Lower lobe of right lung (tissue), 2 donors: ENCODE measurements around the gene BRINP2. TPM values are rescaled to one million over a fixed set of nuclear protein-coding genes. Genes with fewer than 3 reads are reported as not detected.

Source experiments
- ATAC-seq, 2 donors: fragments of 200-7000 bp; cut with Tn5 transposase; one replicate each; pipeline ENCODE4 v1.9.1; 2020 to 2022; ENCODE audit warnings: mild to moderate bottlenecking in 2 of 2, moderate library complexity in 2 of 2
- DNase-seq: peaks from one replicate; pipeline ENCODE4 v3.0.0-alpha.2; 2020
- H3K27ac ChIP-seq: fragments of 200-600 bp; one replicate; pipeline ENCODE4 v1.8.0; 2022
- H3K27me3 ChIP-seq: fragments of 200-600 bp; one replicate; pipeline ENCODE4 v1.8.0; 2022; ENCODE audit warnings: low read depth
- H3K36me3 ChIP-seq: fragments of 200-600 bp; one replicate; pipeline ENCODE4 v1.8.0; 2022; ENCODE audit warnings: mild to moderate bottlenecking
- H3K4me1 ChIP-seq: fragments of 200-600 bp; one replicate; pipeline ENCODE4 v1.8.0; 2022
- H3K4me3 ChIP-seq: fragments of 200-600 bp; one replicate; pipeline ENCODE4 v1.8.0; 2022; ENCODE audit warnings: mild to moderate bottlenecking
- H3K9me3 ChIP-seq: fragments of 200-600 bp; one replicate; pipeline ENCODE4 v1.8.0; 2022
- CTCF ChIP-seq: fragments of 200-600 bp; IDR thresholded peaks from one replicate; pipeline ENCODE4 v1.8.0; 2022; ENCODE audit warnings: antibody characterized with exemption, mild to moderate bottlenecking
- intact Hi-C: fragments of 100-400 bp; cut with DNase I; formaldehyde crosslinking; loops from one replicate; pipeline ENCODE4 v1.11.0; 2022
- total RNA-seq: library from RNA; stranded (reverse); fragmentation: NEBNext Ultra II Directional; extraction: Animal tissue kit (Norgen Biotek cat#: 25700); gene quantifications from one replicate; pipeline ENCODE4 v1.2.1, GENCODE V29; 2021
- donor health status: DM: no; HTN: yes; CAD: no; lungs with severe emphysema.

The BRINP2 gene
- total RNA-seq, 1 donor from 2014 or later: not detected

GRCh38 chr1:177281901-177282300 is 111.1 kb downstream of the BRINP2 start:
- H3K4me1 ChIP-seq: no peaks in the 10 kb centered on the region
- intact Hi-C loops: no loop called here
- H3K36me3 ChIP-seq: no peaks in the 10 kb centered on the region
- no peak overlapping the region for H3K4me3 ChIP-seq
- TF ChIP-seq CTCF: no peak
- DNase-seq (no peak), ATAC-seq (no peak)
- no peak overlapping the region for H3K27ac ChIP-seq
- no peaks in the 10 kb centered on the region for H3K9me3 ChIP-seq
- H3K27me3 ChIP-seq: no peaks in the 10 kb centered on the region

GRCh38 chr1:177282976-177283375 is 112.2 kb downstream of the BRINP2 start:
- intact Hi-C loops: no loop called here
- H3K27me3 ChIP-seq: no peaks in the 10 kb centered on the region
- H3K4me3 ChIP-seq: no peak overlapping the region
- no peaks in the 10 kb centered on the region for H3K9me3 ChIP-seq
- no peaks in the 10 kb centered on the region for H3K4me1 ChIP-seq
- DNase-seq (no peak), ATAC-seq (no peak)
- no peak for TF ChIP-seq CTCF
- H3K36me3 ChIP-seq: no peaks in the 10 kb centered on the region
- H3K27ac ChIP-seq: no peak overlapping the region

GRCh38 chr1:177283380-177283779 is 112.6 kb downstream of the BRINP2 start:
- Histone ChIP-seq H3K4me1 (no peaks in the 10 kb centered on the region), H3K36me3 (no peaks in the 10 kb centered on the region), H3K27me3 (no peaks in the 10 kb centered on the region), H3K4me3 (no peak overlapping the region), H3K9me3 (no peaks in the 10 kb centered on the region), H3K27ac (no peak overlapping the region)
- no peak for TF ChIP-seq CTCF
- intact Hi-C loops: no loop called here
- no peak for DNase-seq
- ATAC-seq: no peak

GRCh38 chr1:177286396-177286795 is 115.6 kb downstream of the BRINP2 start:
- ATAC-seq: peak in 1 of 2 donors; percentile 55
- TF ChIP-seq CTCF: no peak
- Histone ChIP-seq H3K36me3 (no peaks in the 10 kb centered on the region), H3K4me3 (no peak overlapping the region), H3K4me1 (no peaks in the 10 kb centered on the region), H3K27me3 (no peaks in the 10 kb centered on the region), H3K9me3 (no peaks in the 10 kb centered on the region), H3K27ac (no peak overlapping the region)
- DNase-seq: no peak
- intact Hi-C loops: no loop called here

GRCh38 chr1:177287270-177287669 is 116.5 kb downstream of the BRINP2 start:
- TF ChIP-seq CTCF: no peak
- H3K27me3 ChIP-seq: no peaks in the 10 kb centered on the region
- intact Hi-C loops: no loop called here
- ATAC-seq (peak in 1 of 2 donors; percentile 45), DNase-seq (no peak)
- no peak overlapping the region for H3K27ac ChIP-seq
- no peaks in the 10 kb centered on the region for H3K9me3 ChIP-seq
- no peaks in the 10 kb centered on the region for H3K36me3 ChIP-seq
- no peak overlapping the region for H3K4me3 ChIP-seq
- H3K4me1 ChIP-seq: no peaks in the 10 kb centered on the region

GRCh38 chr1:177287994-177288393 is 117.2 kb downstream of the BRINP2 start:
- DNase-seq: no peak
- Histone ChIP-seq H3K4me1 (no peaks in the 10 kb centered on the region), H3K27ac (no peak overlapping the region), H3K4me3 (no peak overlapping the region), H3K36me3 (no peaks in the 10 kb centered on the region), H3K9me3 (no peaks in the 10 kb centered on the region), H3K27me3 (no peaks in the 10 kb centered on the region)
- no peak for ATAC-seq
- no peak for TF ChIP-seq CTCF
- intact Hi-C loops: no loop called here
